Kidney capillary endothelial cell (primary cell): ENCODE results near the gene OGFR.

Source experiments
- DNase-seq: peaks from one replicate; pipeline ENCODE4 v3.0.0-alpha.2; 2018; ENCODE audit warnings: low spot score

OGFR gene

DNA sequence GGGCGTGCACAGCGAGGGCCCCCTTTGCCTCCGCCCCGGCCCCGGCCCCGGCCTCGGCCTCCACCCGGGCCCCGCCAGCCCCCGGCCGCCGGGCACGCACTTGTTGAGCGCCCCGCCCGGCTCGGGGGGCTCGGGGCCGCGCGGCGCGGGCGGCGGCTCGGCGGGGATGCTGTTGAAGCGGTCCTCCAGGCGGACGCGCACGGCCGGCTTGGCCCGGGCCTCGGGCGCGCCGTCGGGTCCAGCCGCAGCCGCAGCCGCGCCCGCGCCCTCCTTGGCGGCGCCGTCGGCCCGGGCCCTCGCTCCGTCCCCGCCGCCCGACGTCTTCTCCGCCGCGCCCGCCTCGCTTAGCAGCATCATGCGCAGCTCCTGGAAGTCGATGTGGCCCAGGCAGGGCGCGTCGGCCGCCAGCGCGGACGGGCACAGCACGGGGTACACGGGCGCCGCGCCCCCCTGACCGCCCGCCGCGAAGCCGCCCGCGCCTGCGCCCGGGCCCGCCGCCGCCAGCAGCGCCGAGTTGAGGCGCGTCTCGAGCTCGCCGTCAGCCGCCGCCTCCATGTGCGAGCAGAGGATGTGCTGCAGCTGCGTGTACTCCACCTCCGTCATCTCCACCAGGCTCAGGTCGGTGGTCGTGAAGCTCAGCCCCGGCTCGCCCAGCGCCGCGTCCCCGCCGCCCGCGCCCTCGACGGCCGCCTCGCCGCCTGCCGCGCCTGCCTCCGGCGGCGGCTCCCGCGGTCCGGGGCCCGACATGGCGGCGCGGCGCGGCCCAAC lies 56.5 kb downstream of the OGFR start:
- peak; percentile 16 for DNase-seq

DNA sequence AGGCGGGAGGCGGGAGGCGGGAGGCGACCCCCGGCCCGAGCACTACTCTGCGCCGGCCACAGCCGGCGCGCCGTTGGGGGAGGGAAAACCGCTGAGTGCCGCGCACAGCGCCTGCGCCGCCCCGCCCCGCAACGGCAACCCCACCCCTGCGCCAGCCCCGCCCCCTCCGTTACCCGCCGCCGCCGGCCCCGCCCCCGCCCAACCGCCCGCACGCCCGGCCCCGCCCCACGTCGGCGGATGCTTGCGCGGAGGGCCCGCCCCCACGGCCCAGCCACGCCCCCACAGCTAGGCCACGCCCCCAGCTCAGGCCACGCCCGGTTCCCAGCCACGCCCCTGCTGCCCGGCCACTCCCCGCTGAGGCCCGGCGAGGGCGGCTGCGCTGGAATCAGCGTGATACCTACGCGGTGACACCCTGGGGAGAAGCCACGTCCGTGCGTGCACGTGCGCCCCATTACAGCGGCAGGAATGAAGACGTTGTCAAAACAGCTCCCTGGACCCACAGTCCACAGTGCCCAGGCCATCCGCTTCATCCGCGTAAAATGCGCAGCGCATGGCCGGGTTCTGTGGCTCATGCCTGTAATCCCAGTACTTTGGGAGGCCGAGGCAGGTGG lies 57.2 kb downstream of the OGFR start, which contains the start of gene TCFL5:
TSS of gene TCFL5 (minus strand) at position 97 of the 611 bp plus-strand sequence. CDS start 152 bp downstream, outside the sequence.
- peak; percentile 76 for DNase-seq
